ENCODE measurements around the gene IMPDH1.

DNA sequence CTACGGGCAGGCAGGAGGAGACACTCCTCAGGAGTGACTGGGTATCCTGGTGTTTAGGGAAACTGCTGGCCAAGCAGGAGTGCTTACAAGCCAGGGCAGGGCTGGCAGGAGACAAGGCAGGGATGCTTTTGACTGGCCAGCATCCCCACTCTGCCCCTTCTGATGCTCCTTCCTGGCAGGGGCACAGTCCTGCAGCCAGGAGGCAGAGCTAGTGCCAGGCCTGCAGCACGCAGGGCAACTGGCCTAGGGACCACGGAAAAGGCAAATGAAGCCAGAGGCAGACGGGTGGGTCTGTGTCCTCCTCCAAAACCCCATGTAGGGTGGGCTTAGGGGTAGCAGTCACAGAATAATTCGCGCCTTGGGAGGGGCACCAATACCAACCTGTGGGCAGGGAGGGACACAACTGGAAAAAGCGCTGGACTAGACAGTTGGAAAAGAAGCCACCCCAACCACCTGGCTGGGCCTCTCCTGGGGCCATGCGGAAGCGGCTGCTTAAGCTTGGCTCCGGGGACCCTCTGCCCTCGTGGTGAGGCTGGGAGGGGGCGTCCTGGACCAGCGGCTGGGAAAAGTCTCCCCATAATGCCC, 4.8 kb downstream of the IMPDH1 start:
- no peak for TF ChIP-seq SP1 (IDR thresholded peaks at IDR 0.05)
- no peak for TF ChIP-seq TAF1 (conservative IDR thresholded peaks at IDR 0.05)
- TF ChIP-seq, protein P1, sequence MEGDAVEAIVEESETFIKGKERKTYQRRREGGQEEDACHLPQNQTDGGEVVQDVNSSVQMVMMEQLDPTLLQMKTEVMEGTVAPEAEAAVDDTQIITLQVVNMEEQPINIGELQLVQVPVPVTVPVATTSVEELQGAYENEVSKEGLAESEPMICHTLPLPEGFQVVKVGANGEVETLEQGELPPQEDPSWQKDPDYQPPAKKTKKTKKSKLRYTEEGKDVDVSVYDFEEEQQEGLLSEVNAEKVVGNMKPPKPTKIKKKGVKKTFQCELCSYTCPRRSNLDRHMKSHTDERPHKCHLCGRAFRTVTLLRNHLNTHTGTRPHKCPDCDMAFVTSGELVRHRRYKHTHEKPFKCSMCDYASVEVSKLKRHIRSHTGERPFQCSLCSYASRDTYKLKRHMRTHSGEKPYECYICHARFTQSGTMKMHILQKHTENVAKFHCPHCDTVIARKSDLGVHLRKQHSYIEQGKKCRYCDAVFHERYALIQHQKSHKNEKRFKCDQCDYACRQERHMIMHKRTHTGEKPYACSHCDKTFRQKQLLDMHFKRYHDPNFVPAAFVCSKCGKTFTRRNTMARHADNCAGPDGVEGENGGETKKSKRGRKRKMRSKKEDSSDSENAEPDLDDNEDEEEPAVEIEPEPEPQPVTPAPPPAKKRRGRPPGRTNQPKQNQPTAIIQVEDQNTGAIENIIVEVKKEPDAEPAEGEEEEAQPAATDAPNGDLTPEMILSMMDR (IDR thresholded peaks at IDR 0.05; ENCODE audit: low read depth, low read length, missing input control) = no peak
- no peak for TF ChIP-seq GABPA (IDR thresholded peaks at IDR 0.05 in 1 of 2, conservative IDR thresholded peaks at IDR 0.05 in 1 of 2)
- TF ChIP-seq, protein P2, sequence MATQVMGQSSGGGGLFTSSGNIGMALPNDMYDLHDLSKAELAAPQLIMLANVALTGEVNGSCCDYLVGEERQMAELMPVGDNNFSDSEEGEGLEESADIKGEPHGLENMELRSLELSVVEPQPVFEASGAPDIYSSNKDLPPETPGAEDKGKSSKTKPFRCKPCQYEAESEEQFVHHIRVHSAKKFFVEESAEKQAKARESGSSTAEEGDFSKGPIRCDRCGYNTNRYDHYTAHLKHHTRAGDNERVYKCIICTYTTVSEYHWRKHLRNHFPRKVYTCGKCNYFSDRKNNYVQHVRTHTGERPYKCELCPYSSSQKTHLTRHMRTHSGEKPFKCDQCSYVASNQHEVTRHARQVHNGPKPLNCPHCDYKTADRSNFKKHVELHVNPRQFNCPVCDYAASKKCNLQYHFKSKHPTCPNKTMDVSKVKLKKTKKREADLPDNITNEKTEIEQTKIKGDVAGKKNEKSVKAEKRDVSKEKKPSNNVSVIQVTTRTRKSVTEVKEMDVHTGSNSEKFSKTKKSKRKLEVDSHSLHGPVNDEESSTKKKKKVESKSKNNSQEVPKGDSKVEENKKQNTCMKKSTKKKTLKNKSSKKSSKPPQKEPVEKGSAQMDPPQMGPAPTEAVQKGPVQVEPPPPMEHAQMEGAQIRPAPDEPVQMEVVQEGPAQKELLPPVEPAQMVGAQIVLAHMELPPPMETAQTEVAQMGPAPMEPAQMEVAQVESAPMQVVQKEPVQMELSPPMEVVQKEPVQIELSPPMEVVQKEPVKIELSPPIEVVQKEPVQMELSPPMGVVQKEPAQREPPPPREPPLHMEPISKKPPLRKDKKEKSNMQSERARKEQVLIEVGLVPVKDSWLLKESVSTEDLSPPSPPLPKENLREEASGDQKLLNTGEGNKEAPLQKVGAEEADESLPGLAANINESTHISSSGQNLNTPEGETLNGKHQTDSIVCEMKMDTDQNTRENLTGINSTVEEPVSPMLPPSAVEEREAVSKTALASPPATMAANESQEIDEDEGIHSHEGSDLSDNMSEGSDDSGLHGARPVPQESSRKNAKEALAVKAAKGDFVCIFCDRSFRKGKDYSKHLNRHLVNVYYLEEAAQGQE (IDR thresholded peaks at IDR 0.05) = no peak
- TF ChIP-seq JUND (IDR thresholded peaks at IDR 0.05) = no peak
- TF ChIP-seq EGR1 (IDR thresholded peaks at IDR 0.05; ENCODE audit: low read depth in 2 of 2) = no peak
- no peak for TF ChIP-seq RAD21 (IDR thresholded peaks at IDR 0.05)
- TF ChIP-seq, protein P3, sequence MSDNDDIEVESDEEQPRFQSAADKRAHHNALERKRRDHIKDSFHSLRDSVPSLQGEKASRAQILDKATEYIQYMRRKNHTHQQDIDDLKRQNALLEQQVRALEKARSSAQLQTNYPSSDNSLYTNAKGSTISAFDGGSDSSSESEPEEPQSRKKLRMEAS (IDR thresholded peaks at IDR 0.05) = no peak
- no peak for TF ChIP-seq NR2F2 (IDR thresholded peaks at IDR 0.05)
- TF ChIP-seq FOXA2 (IDR thresholded peaks at IDR 0.05) = no peak
